ENCODE measurements around the gene ARHGAP31. TPM values are rescaled to one million over a fixed set of nuclear protein-coding genes. Genes with fewer than 3 reads are reported as not detected.
"Not testable (repeated sequence)": the region's sequence is repeated elsewhere in the genome, so short reads cannot be mapped to it uniquely, and the experiment has no call there.

The ARHGAP31 gene
- total RNA-seq, 2 experiments from 2014 or later: 9.2 to 9.6 TPM

GRCh38 chr3:119336823-119337222 is 42.6 kb downstream of the ARHGAP31 start:
- Mint-ChIP-seq H3K4me1 (peaks cover 2% of the 10 kb centered on the region), H3K27ac (no peak overlapping the region), H3K36me3 (ENCODE audit: low read depth) (peaks cover 6% of the 10 kb centered on the region), H3K9me3 (ENCODE audit: low read depth) (peaks cover 5% of the 10 kb centered on the region), H3K27me3 (no peaks in the 10 kb centered on the region), H3K4me3 (no peak overlapping the region)
- CTCF ChIA-PET: interaction anchor here (0.8 to 1.8 kb wide), 2 partner anchors 9 to 18 kb away, joined by 3 to 4 read pairs; no protein-coding TSS in a partner anchor
- DNase-seq (no peak), ATAC-seq (no peak)
- intact Hi-C loops (cut with DNase I, micrococcal nuclease): no loop called here
- POLR2A ChIA-PET: no interaction called here

- H3K36me3 Mint-ChIP-seq (ENCODE audit: low read depth); ATAC-seq; H3K4me3 Mint-ChIP-seq; intact Hi-C loops (cut with DNase I, micrococcal nuclease); H3K9me3 Mint-ChIP-seq (ENCODE audit: low read depth); POLR2A ChIA-PET; H3K4me1 Mint-ChIP-seq; H3K27ac Mint-ChIP-seq; H3K27me3 Mint-ChIP-seq; DNase-seq: not testable (repeated sequence)
- CTCF ChIA-PET: interaction anchor here (0.8 to 1.8 kb wide), 2 partner anchors 9 to 18 kb away, joined by 3 to 4 read pairs; no protein-coding TSS in a partner anchor
These were observed 43.2 kb downstream of the ARHGAP31 start for GRCh38 chr3:119337407-119337806.

DNA sequence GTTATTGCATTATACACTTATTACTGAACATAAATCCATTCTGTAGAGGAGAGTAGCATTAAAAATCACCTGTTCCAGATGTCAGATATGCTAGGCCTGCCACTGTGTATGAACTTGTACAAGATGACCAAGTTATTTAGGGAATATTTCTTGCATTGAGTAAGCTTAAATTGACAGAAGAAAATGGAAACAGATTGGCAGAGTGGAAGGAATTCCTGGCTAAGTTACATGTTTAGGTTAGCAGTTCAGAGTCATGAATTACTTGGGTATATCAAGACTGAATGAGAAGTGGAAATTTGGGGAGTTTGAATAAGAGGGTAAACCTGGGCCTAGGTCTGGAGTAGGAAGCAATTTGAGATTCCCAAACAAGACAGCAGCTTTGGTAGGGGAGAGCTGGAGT is 44.6 kb downstream of the ARHGAP31 start:
- no peak overlapping the region for H3K27ac Mint-ChIP-seq
- ChIA-PET POLR2A (interaction anchor here (0.6 kb wide), 1 partner anchor 530 kb away, joined by 6 read pairs; no protein-coding TSS in a partner anchor), CTCF (interaction anchor here (1.0 to 1.8 kb wide), 4 partner anchors 7 to 98 kb away, joined by 3 to 8 read pairs (median 4); partner anchors contain the start of gene B4GALT4)
- peaks cover 5% of the 10 kb centered on the region for H3K9me3 Mint-ChIP-seq (ENCODE audit: low read depth)
- no peaks in the 10 kb centered on the region for H3K27me3 Mint-ChIP-seq
- peaks cover 6% of the 10 kb centered on the region for H3K36me3 Mint-ChIP-seq (ENCODE audit: low read depth)
- intact Hi-C loops (cut with DNase I, micrococcal nuclease): no loop called here
- no peak for ATAC-seq
- no peak overlapping the region for H3K4me3 Mint-ChIP-seq
- no peaks in the 10 kb centered on the region for H3K4me1 Mint-ChIP-seq
- no peak for DNase-seq

GRCh38 chr3:119340014-119340413 is 45.8 kb downstream of the ARHGAP31 start:
- ATAC-seq (no peak), DNase-seq (no peak)
- Mint-ChIP-seq H3K27me3 (no peaks in the 10 kb centered on the region), H3K4me3 (no peak overlapping the region), H3K9me3 (ENCODE audit: low read depth) (peaks cover 5% of the 10 kb centered on the region), H3K36me3 (ENCODE audit: low read depth) (peaks cover 6% of the 10 kb centered on the region), H3K27ac (no peak overlapping the region), H3K4me1 (no peaks in the 10 kb centered on the region)
- POLR2A ChIA-PET: no interaction called here
- CTCF ChIA-PET: no interaction called here
- intact Hi-C loops (cut with DNase I, micrococcal nuclease): no loop called here

- H3K27ac Mint-ChIP-seq: no peak overlapping the region
- peaks cover 4% of the 10 kb centered on the region for H3K36me3 Mint-ChIP-seq (ENCODE audit: low read depth)
- no peaks in the 10 kb centered on the region for H3K4me1 Mint-ChIP-seq
- ChIA-PET CTCF (interaction anchor here (1.0 to 1.2 kb wide), 2 partner anchors 15 to 99 kb away, joined by 3 to 4 read pairs; no protein-coding TSS in a partner anchor), POLR2A (no interaction called here)
- no peak overlapping the region for H3K4me3 Mint-ChIP-seq
- H3K9me3 Mint-ChIP-seq (ENCODE audit: low read depth): peaks cover 5% of the 10 kb centered on the region
- DNase-seq (no peak), ATAC-seq (no peak)
- intact Hi-C loops (cut with DNase I, micrococcal nuclease): no loop called here
- H3K27me3 Mint-ChIP-seq: no peaks in the 10 kb centered on the region
These were observed 46.3 kb downstream of the ARHGAP31 start for GRCh38 chr3:119340446-119340845.

DNA sequence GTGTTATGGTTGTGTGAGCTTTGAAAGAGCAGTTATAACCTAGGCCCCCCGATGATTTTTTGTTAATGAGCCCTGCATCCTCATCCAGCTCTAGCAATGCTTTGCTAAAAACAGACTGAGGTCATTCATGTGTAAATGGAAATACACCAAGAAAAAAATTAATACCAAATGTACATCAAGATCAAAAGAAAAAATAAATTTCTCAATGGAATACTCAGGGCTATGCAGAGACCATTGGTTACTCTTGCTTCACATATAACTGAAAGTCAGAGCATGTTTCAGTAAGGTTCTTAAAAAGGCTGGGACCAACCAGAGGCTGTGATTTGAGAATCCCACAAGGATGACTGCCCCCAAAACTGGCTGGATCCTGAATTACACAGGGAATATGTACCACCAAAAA is 48.0 kb downstream of the ARHGAP31 start:
- Mint-ChIP-seq H3K4me3 (no peak overlapping the region), H3K4me1 (no peaks in the 10 kb centered on the region), H3K27me3 (no peaks in the 10 kb centered on the region), H3K27ac (no peak overlapping the region), H3K9me3 (ENCODE audit: low read depth) (peaks cover under 1% of the 10 kb centered on the region), H3K36me3 (ENCODE audit: low read depth) (peaks cover under 1% of the 10 kb centered on the region)
- intact Hi-C loops (cut with DNase I, micrococcal nuclease): no loop called here
- ChIA-PET POLR2A (no interaction called here), CTCF (interaction anchor here (1.0 to 1.2 kb wide), 2 partner anchors 11 to 66 kb away, joined by 4 to 5 read pairs; no protein-coding TSS in a partner anchor)
- DNase-seq (no peak), ATAC-seq (no peak)

GRCh38 chr3:119343719-119344118 is 49.5 kb downstream of the ARHGAP31 start:
- Mint-ChIP-seq H3K4me1 (no peaks in the 10 kb centered on the region), H3K27me3 (no peaks in the 10 kb centered on the region), H3K4me3 (no peak overlapping the region), H3K9me3 (ENCODE audit: low read depth) (no peaks in the 10 kb centered on the region), H3K36me3 (ENCODE audit: low read depth) (no peaks in the 10 kb centered on the region), H3K27ac (no peak overlapping the region)
- ATAC-seq (no peak), DNase-seq (no peak)
- intact Hi-C loops (cut with DNase I, micrococcal nuclease): no loop called here
- CTCF ChIA-PET: interaction anchor here (0.6 to 1.1 kb wide), 2 partner anchors 96 to 146 kb away, joined by 3 read pairs; no protein-coding TSS in a partner anchor
- POLR2A ChIA-PET: no interaction called here

DNA sequence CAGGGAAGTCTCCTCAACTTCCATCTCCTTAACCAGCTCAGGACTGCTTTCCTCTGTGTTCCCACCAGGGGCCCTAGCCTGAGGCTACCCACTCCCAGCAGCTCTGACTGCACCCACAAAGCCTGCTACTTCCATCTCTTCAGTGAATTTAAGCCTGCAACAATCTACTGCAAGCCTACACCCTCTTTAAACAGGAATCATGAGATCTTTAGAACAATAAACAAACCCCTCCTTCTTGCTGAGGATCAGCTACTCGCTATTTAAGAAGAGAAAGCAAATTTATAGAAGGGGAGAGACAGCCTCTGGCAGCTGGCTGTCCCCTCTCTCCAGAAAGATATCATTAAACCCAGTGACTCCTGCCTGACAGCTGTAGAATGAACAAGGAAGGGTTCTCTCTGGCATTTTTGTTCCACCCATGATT is 51.9 kb downstream of the ARHGAP31 start:
- ChIA-PET CTCF (interaction anchor here (0.6 to 1.1 kb wide), 3 partner anchors 8 to 462 kb away, joined by 4 to 6 read pairs (median 5); partner anchors contain the start of gene TMEM39A), POLR2A (no interaction called here)
- intact Hi-C loops (cut with DNase I, micrococcal nuclease): no loop called here
- H3K27ac Mint-ChIP-seq: no peak overlapping the region
- H3K4me1 Mint-ChIP-seq: peaks cover 11% of the 10 kb centered on the region
- ATAC-seq: no peak
- no peaks in the 10 kb centered on the region for H3K27me3 Mint-ChIP-seq
- no peak overlapping the region for H3K4me3 Mint-ChIP-seq
- no peak for DNase-seq
- H3K36me3 Mint-ChIP-seq (ENCODE audit: low read depth): no peaks in the 10 kb centered on the region
- no peaks in the 10 kb centered on the region for H3K9me3 Mint-ChIP-seq (ENCODE audit: low read depth)

DNA sequence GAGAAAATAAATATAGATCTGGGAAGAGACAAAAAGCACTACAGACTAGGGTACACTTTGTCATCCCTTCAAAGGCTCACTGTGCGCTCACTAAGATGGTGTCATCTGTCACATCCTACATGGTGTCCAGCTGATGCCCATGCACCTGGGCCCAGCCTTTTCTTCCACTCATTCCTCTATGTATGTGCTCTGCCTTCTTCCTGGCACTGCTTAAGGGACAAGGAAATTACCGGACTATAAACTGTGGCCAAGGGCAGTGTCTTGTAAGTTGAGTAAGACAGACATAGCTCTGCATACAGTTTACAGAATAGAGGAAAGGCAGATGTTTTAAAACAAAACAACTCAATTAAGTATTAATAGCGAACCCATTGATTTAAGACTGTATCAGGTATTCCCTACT is 52.9 kb downstream of the ARHGAP31 start:
- intact Hi-C loops (cut with DNase I, micrococcal nuclease): no loop called here
- no peaks in the 10 kb centered on the region for H3K36me3 Mint-ChIP-seq (ENCODE audit: low read depth)
- no peak for ATAC-seq
- no peak overlapping the region for H3K27ac Mint-ChIP-seq
- CTCF ChIA-PET: interaction anchor here (0.7 kb wide), 1 partner anchor 49 kb away, joined by 3 read pairs; no protein-coding TSS in a partner anchor
- H3K4me1 Mint-ChIP-seq: peaks cover 20% of the 10 kb centered on the region
- H3K4me3 Mint-ChIP-seq: no peak overlapping the region
- no peak for DNase-seq
- H3K27me3 Mint-ChIP-seq: no peaks in the 10 kb centered on the region
- no peaks in the 10 kb centered on the region for H3K9me3 Mint-ChIP-seq (ENCODE audit: low read depth)
- POLR2A ChIA-PET: no interaction called here

GRCh38 chr3:119349354-119350041 is 55.3 kb downstream of the ARHGAP31 start:
- peaks cover 34% of the 10 kb centered on the region for H3K4me1 Mint-ChIP-seq
- no peaks in the 10 kb centered on the region for H3K36me3 Mint-ChIP-seq (ENCODE audit: low read depth)
- ChIA-PET CTCF (interaction anchor here (1.0 to 1.5 kb wide), 3 partner anchors 23 to 465 kb away, joined by 3 to 4 read pairs (median 3); partner anchors contain the start of gene TEX55), POLR2A (no interaction called here)
- no peak overlapping the region for H3K27ac Mint-ChIP-seq
- no peak overlapping the region for H3K4me3 Mint-ChIP-seq
- DNase-seq (no peak), ATAC-seq (no peak)
- H3K9me3 Mint-ChIP-seq (ENCODE audit: low read depth): no peaks in the 10 kb centered on the region
- no peaks in the 10 kb centered on the region for H3K27me3 Mint-ChIP-seq
- intact Hi-C loops (cut with DNase I, micrococcal nuclease): loop anchor here in 1 of 2 experiments (5.0 kb wide), 2 partner anchors 57 to 467 kb away; partner anchors contain the start of gene ARHGAP31

DNA sequence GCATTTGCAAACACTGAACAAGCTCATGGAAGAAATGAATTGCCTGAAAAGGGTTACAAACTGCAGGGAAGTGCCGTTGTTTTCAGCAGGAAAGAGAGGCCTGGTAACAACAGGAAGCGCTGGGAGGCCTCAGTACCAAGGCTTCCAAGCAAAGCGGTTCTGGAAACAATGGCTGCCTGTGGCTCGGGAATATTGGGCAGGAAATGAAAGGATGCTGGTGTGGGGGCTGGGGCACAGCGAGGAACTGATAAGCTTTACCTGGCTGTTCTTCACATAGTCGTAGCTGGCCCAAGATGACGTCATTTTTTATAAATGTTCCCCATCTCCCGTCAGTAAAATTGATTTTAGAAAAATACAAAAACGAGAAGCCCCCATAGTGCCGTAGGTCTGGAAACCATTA is 55.9 kb downstream of the ARHGAP31 start:
- H3K9me3 Mint-ChIP-seq (ENCODE audit: low read depth): no peaks in the 10 kb centered on the region
- no peak overlapping the region for H3K27ac Mint-ChIP-seq
- ChIA-PET POLR2A (interaction anchor here (0.7 kb wide), 1 partner anchor 259 kb away, joined by 3 read pairs; no protein-coding TSS in a partner anchor), CTCF (interaction anchor here (1.0 to 3.8 kb wide), 5 partner anchors 24 to 466 kb away, joined by 3 to 28 read pairs (median 4); partner anchors contain the start of genes B4GALT4 and TEX55)
- ATAC-seq: no peak
- H3K27me3 Mint-ChIP-seq: no peaks in the 10 kb centered on the region
- peaks cover 34% of the 10 kb centered on the region for H3K4me1 Mint-ChIP-seq
- H3K4me3 Mint-ChIP-seq: no peak overlapping the region
- intact Hi-C loops (cut with DNase I, micrococcal nuclease): loop anchor here in 1 of 2 experiments (5.0 kb wide), 2 partner anchors 58 to 468 kb away; partner anchors contain the start of gene ARHGAP31
- DNase-seq: no peak
- H3K36me3 Mint-ChIP-seq (ENCODE audit: low read depth): no peaks in the 10 kb centered on the region
